H1 (cell line): Measurements from ENCODE around the gene P2RY14. TPM values are rescaled to one million over a fixed set of nuclear protein-coding genes. Genes with fewer than 3 reads are reported as not detected.

Experiments used
- CTCF ChIP-seq, 3 experiments: IDR thresholded peaks; 1 replicate in 2 of 3; 2 replicates in 1 of 3; pipeline versions ENCODE4 v1.5.1 to v1.6.1; 2011; ENCODE audit warnings: low read length in 3 of 3, mild to moderate bottlenecking in 3 of 3, inconsistent platforms in 2 of 3, low read depth in 1 of 3, moderate library complexity in 1 of 3; ENCODE audit not compliant: insufficient read depth in 1 of 3; ENCODE audit errors: control extremely low read depth in 1 of 3
- SAP30 ChIP-seq: fragments of 300-600 bp; sonication (generic); IDR thresholded peaks from 2 replicates; pipeline ENCODE4 v1.7.1; 2012; ENCODE audit warnings: low read length, moderate library complexity, mild to moderate bottlenecking, inconsistent platforms; ENCODE audit not compliant: insufficient read depth, insufficient replicate concordance
- TCF12 ChIP-seq: IDR thresholded peaks from 2 replicates; pipeline ENCODE4 v1.6.1; 2011; ENCODE audit warnings: low read depth, mild to moderate bottlenecking, low read length
- TEAD4 ChIP-seq: IDR thresholded peaks from 2 replicates; pipeline ENCODE4 v1.6.1; 2012; ENCODE audit warnings: low read depth, low read length, inconsistent platforms, mixed read lengths
- YY1 ChIP-seq: IDR thresholded peaks from 2 replicates; pipeline ENCODE4 v1.6.1; 2011; ENCODE audit warnings: low read depth, mild to moderate bottlenecking, low read length
- ZNF274 ChIP-seq: IDR thresholded peaks from 2 replicates; pipeline ENCODE4 v1.7.0; 2012; ENCODE audit warnings: low read length, borderline replicate concordance; ENCODE audit errors: extremely low read depth
- polyA plus RNA-seq, 7 experiments: library from polyadenylated mRNA; depleted of rRNA in 3 of 7; stranded (reverse) in 5 of 7; unstranded in 2 of 7; fragments of >200 nt in 5 of 7; fragments of 200-250 nt in 2 of 7; gene quantifications; 1 replicate in 5 of 7; 2 replicates in 1 of 7; 4 replicates in 1 of 7; pipeline versions ENCODE4 v1.2.1 to v1.2.3, GENCODE V29; 2011 to 2013; ENCODE audit warnings: missing spikeins in 2 of 7, mixed read lengths in 2 of 7
- total RNA-seq: library from RNA; stranded (reverse); fragmentation: NEBNext Ultra II Directional; extraction: Animal tissue kit (Norgen Biotek cat#: 25700); gene quantifications from 2 replicates; pipeline ENCODE4 v1.2.1, GENCODE V29; 2021

P2RY14 gene
- total and polyA plus RNA-seq, 2 of the 8 experiments (the other 6 are each of a cell fraction or from before 2014, with no cell fraction given) = not detected

DNA sequence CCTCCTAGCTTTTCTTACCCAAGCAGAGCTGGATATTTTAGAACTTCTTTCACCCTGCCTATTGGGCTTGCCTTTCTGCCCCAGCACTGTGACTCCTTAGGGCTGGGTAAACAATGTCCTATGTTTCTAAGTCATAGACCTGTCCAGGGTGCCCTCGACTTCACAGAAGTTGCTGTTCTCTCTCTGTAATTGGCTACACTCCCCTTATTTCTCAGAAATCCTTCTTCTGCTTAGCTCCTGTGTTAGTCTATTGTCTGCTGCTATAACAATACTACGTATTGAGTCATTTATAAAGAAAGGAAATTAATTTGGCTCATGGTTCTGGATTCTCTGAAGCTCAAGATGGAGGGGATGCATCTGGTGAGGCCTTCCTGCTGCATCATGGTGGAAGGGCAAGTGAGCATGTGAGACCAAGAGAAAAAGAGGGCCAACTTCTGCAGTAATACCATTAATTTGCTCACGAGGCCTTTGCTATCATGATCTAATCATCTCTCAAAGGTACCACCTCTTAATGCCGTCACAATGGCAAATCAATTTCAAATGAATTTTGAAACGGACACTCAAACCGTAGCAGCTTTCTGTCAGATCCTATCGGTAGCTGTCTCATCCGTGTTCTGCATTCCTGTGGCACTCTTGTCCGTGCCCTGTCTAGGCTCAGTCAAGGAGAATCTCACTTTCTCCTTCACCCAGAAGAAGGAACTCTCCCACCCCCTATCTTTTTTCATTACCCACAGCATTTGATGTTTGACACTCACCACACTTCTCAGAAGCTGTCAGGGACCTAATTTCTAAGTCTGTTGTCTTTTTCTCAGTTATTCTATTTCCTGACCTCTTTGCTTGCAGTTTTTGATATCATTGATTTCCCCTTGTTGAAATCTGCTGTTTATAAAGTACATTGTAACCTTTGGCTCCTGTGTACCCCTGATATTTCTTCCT lies 53.0 kb downstream of the P2RY14 start (continued):
- no peak for TF ChIP-seq TEAD4
- no peak for TF ChIP-seq CTCF (IDR thresholded peaks at IDR 0.05; ENCODE audit: control extremely low read depth in 1 of 3, insufficient read depth in 1 of 3, low read depth in 1 of 3, low read length in 3 of 3)
- no peak for TF ChIP-seq ZNF274
- TF ChIP-seq TCF12 = no peak
- no peak for TF ChIP-seq SAP30
- TF ChIP-seq YY1 = no peak
